K562 (cell line): ENCODE results near the gene ZNF514. TPM values are rescaled to one million over a fixed set of nuclear protein-coding genes. Genes with fewer than 3 reads are reported as not detected.

Experiments
- ATAC-seq: fragments of 200-7000 bp; cut with Tn5 transposase; 3 replicates; pipeline ENCODE4 v1.9.1; 2020; ENCODE audit warnings: moderate library complexity
- BruUV-seq: library from RNA; stranded (reverse); fragments of 400-500 nt; replicated peaks from 2 replicates; lab custom pipeline; 2021; lab: Mats Ljungman, UMichigan
- CTCF ChIA-PET: fragments of 300-600 bp; formaldehyde crosslinking; extraction: SDS; loops from one replicate; lab custom pipeline; 2021; ENCODE audit warnings: low intra/inter-chr PET ratio; lab: Yijun Ruan, JAX
- POLR2A ChIA-PET: fragments of 300-600, 350-650 bp; sonication (Branson Sonifier 250); formaldehyde crosslinking; extraction: SDS; loops from one replicate; lab custom pipeline; 2021; ENCODE audit warnings: antibody characterized with exemption, inconsistent platforms; lab: Yijun Ruan, JAX
- DNase-seq, 4 experiments: peaks; one replicate each; pipeline versions ENCODE4 v3.0.0 to v3.0.0-alpha.2; 2011 to 2018; ENCODE audit warnings: low spot score in 3 of 4, mixed read lengths in 3 of 4; ENCODE audit errors: extremely low read depth in 1 of 4
- FAIRE-seq: peaks from 2 replicates; lab custom pipeline; 2011; peaks lifted over from hg19 to GRCh38; lab: Jason Lieb, UNC
- H2AFZ ChIP-seq: 2 replicates; pipeline ENCODE4 v1.6.0; 2011; ENCODE audit warnings: low read depth, low read length, control low read depth, inconsistent platforms
- H3K27ac ChIP-seq: fragments of 200-600 bp; 3 replicates; pipeline ENCODE4 v1.8.0; 2011; ENCODE audit warnings: low read depth, mild to moderate bottlenecking, control low read depth, inconsistent platforms, low read length, moderate library complexity, mixed read lengths; ENCODE audit errors: extremely low read depth
- H3K27me3 ChIP-seq, 2 experiments: fragments of 300-600 bp in 1 of 2; 2 replicates in 1 of 2; 3 replicates in 1 of 2; pipeline versions ENCODE4 v1.6.0 to v1.8.0; 2011; ENCODE audit warnings: inconsistent platforms in 2 of 2, low read length in 2 of 2, mild to moderate bottlenecking in 1 of 2, mixed read lengths in 1 of 2, moderate library complexity in 1 of 2; ENCODE audit not compliant: control insufficient read depth in 2 of 2, insufficient read depth in 2 of 2
- H3K36me3 ChIP-seq: fragments of 300-600 bp; 3 replicates; pipeline ENCODE4 v1.8.0; 2011; ENCODE audit warnings: mild to moderate bottlenecking, low read length, inconsistent platforms; ENCODE audit not compliant: control insufficient read depth, insufficient read depth
- H3K4me1 ChIP-seq, 2 experiments: fragments of 200-600 bp in 1 of 2; replicated peaks in 1 of 2; 2 replicates in 1 of 2; 3 replicates in 1 of 2; pipeline versions ENCODE4 v1.5.1 to v1.8.0; 2011; ENCODE audit warnings: inconsistent platforms in 2 of 2, low read length in 2 of 2, mild to moderate bottlenecking in 1 of 2, mixed read lengths in 1 of 2, moderate library complexity in 1 of 2; ENCODE audit not compliant: control insufficient read depth in 2 of 2, insufficient read depth in 2 of 2
- H3K4me2 ChIP-seq: 2 replicates; pipeline ENCODE4 v1.6.1; 2011; ENCODE audit warnings: low read length, control low read depth, inconsistent platforms, mixed read lengths; ENCODE audit not compliant: insufficient read depth
- H3K4me3 ChIP-seq: fragments of 200-600 bp; sonication (generic), shearing (Covaris generic); 2 replicates; pipeline ENCODE4 v1.5.1; 2016; ENCODE audit warnings: control low read depth, inconsistent platforms
- H3K79me2 ChIP-seq: fragments of 200-600 bp; 3 replicates; pipeline ENCODE4 v1.8.0; 2011; ENCODE audit warnings: low read length, inconsistent platforms; ENCODE audit not compliant: control insufficient read depth, insufficient read depth
- H3K9ac ChIP-seq, 2 experiments: 2 replicates each; pipeline versions ENCODE4 v1.6.0 to v1.6.1; 2011; ENCODE audit warnings: low read depth in 2 of 2, low read length in 2 of 2, control low read depth in 1 of 2, inconsistent platforms in 1 of 2, mild to moderate bottlenecking in 1 of 2, mixed read lengths in 1 of 2; ENCODE audit not compliant: insufficient read depth in 1 of 2
- H3K9me1 ChIP-seq: one replicate; pipeline ENCODE4 v1.6.0; 2011; ENCODE audit warnings: inconsistent platforms, mild to moderate bottlenecking, low read length, moderate library complexity; ENCODE audit not compliant: control insufficient read depth, insufficient read depth
- H3K9me3 ChIP-seq: replicated peaks from 2 replicates; pipeline ENCODE4 v1.5.1; 2011; ENCODE audit warnings: low read depth, low read length, inconsistent platforms; ENCODE audit not compliant: control insufficient read depth, insufficient read depth
- H4K20me1 ChIP-seq: replicated peaks from 2 replicates; pipeline ENCODE4 v1.6.1; 2011; ENCODE audit warnings: low read length, inconsistent platforms, mixed read lengths; ENCODE audit not compliant: control insufficient read depth, insufficient read depth
- FOXA3 ChIP-seq, 2 experiments: fragments of 450-650 bp in 1 of 2; sonication (generic) in 1 of 2; formaldehyde crosslinking; IDR thresholded peaks in 1 of 2; conservative IDR thresholded peaks in 1 of 2; 2 replicates each; pipeline versions ENCODE4 v1.4.0 to v1.8.0; 2020 to 2022; ENCODE audit warnings: mild to moderate bottlenecking in 2 of 2, missing genetic modification reagents in 1 of 2
- FOXK2 ChIP-seq, 2 experiments: fragments of 450-650 bp; IDR thresholded peaks in 1 of 2; conservative IDR thresholded peaks in 1 of 2; 2 replicates each; pipeline ENCODE4 v1.6.1; 2016; ENCODE audit warnings: low read depth in 2 of 2, mild to moderate bottlenecking in 1 of 2
- HNRNPK ChIP-seq: fragments of 200-400 bp; formaldehyde crosslinking; IDR thresholded peaks from one replicate; pipeline ENCODE4 v1.6.1; 2018; ENCODE audit warnings: mild to moderate bottlenecking, low read depth, low read length; ENCODE audit not compliant: poor library complexity, severe bottlenecking
- MED1 ChIP-seq: sonication (generic); formaldehyde crosslinking; IDR thresholded peaks from 2 replicates; pipeline ENCODE4 v1.8.1; 2023; ENCODE audit warnings: missing genetic modification reagents, borderline replicate concordance
- RAD21 ChIP-seq, 2 experiments: fragments of 250-450 bp in 1 of 2; fragments of 450-650 bp in 1 of 2; sonication (Bioruptor Pico) in 1 of 2; formaldehyde crosslinking in 1 of 2; IDR thresholded peaks in 1 of 2; conservative IDR thresholded peaks in 1 of 2; 2 replicates each; pipeline versions ENCODE4 v1.4.0 to v1.8.0; 2020 to 2022; ENCODE audit warnings: mild to moderate bottlenecking in 2 of 2, moderate library complexity in 1 of 2
- SOX6 ChIP-seq: fragments of 450-650 bp; IDR thresholded peaks from 2 replicates; pipeline ENCODE4 v1.6.1; 2014; ENCODE audit warnings: mild to moderate bottlenecking
- WGBS: fragments of 100-300 bp; shearing (Covaris generic); methylation state at CpG from one replicate; pipeline ENCODE4 v1.1.6; 2016; ENCODE audit warnings: low coverage, mixed read lengths; ENCODE audit not compliant: insufficient coverage; ENCODE audit errors: missing lambda C conversion rate; 5-methylcytosine and 5-hydroxymethylcytosine counted together
- in situ Hi-C: fragments of 300-500 bp; cut with MboI; formaldehyde crosslinking; loops from 4 replicates; pipeline ENCODE4 v1.15.0; 2018; ENCODE audit warnings: inconsistent platforms, mixed read lengths
- intact Hi-C: fragments of 100-400 bp; cut with micrococcal nuclease; formaldehyde crosslinking; loops from 2 replicates; pipeline ENCODE4 v1.14.2; 2022
- polyA plus RNA-seq, 8 experiments: library from polyadenylated mRNA; depleted of rRNA in 4 of 8; stranded (reverse) in 5 of 8; unstranded in 3 of 8; fragments of >200 nt; fragmentation: Nextera tagmentation in 2 of 8; fragmentation: Illumina TruSeq in 1 of 8; extraction: Ambion mirVana in 2 of 8; extraction: Trizol in 1 of 8; gene quantifications; 2 replicates each; pipeline versions ENCODE4 v1.2.1 to v1.2.3, GENCODE V29; 2011 to 2014; ENCODE audit warnings: inconsistent platforms in 1 of 8, missing spikeins in 1 of 8
- total RNA-seq, 7 experiments: library from RNA; depleted of rRNA in 6 of 7; stranded (reverse); fragments of >200 nt in 6 of 7; fragmentation: Illumina TruSeq in 2 of 7; extraction: Trizol in 2 of 7; gene quantifications; 2 replicates each; pipeline versions ENCODE4 v1.2.1 to v1.2.3, GENCODE V29; 2011 to 2021; ENCODE audit warnings: low replicate concordance in 1 of 7

The ZNF514 gene
- total and polyA plus RNA-seq, 9 of the 15 experiments (the other 6 are each of a cell fraction or from before 2014, with no cell fraction given) = 7.5 to 17.7 (median 11.4) TPM

DNA sequence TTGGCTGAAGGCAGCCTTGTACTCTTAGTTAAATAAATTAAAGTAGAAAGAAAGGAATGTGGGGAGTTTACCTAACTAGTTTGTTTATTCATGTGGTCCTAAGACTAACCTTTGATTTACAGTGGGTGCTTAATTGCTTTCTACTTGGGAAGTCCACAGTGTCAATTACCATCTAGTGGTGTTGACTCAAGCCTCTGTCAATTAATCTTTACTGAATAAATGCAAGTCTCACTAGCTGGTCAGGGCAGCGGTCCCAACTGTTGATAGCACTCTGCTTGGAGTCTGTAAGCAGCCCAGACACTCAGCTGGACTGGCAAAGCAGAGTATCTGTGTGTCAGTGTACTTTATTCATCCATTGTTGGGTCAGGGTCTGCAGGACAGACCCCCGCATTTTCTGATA is 15.8 kb downstream of the ZNF514 start:
- no peak overlapping the region for H3K27ac ChIP-seq
- no peaks in the 10 kb centered on the region for H4K20me1 ChIP-seq
- no peak overlapping the region for H3K9ac ChIP-seq
- H3K4me1 ChIP-seq = no peaks in the 10 kb centered on the region
- no peak overlapping the region for H2AFZ ChIP-seq
- no peak overlapping the region for H3K4me2 ChIP-seq
- BruUV-seq = no TSS peak
- TF ChIP-seq HNRNPK (no peak), FOXK2 (conservative IDR thresholded peaks at IDR 0.05 in 1 of 2, IDR thresholded peaks at IDR 0.05 in 1 of 2; ENCODE audit: low read depth in 2 of 2) (no peak), FOXA3 (CRISPR knock-in tag; conservative IDR thresholded peaks at IDR 0.05 in 1 of 2, IDR thresholded peaks at IDR 0.05 in 1 of 2) (peak; percentile 68 to 75; a peak in 3 of 4 replicates), MED1 (CRISPR knock-in tag) (no peak), RAD21 (CRISPR knock-in tag; conservative IDR thresholded peaks at IDR 0.05 in 1 of 2, IDR thresholded peaks at IDR 0.05 in 1 of 2) (no peak)
- no peak for FAIRE-seq
- H3K9me1 ChIP-seq = no peaks in the 10 kb centered on the region
- intact Hi-C loops = no loop called here
- no peak overlapping the region for H3K4me3 ChIP-seq
- DNase-seq = no peak
- ChIA-PET POLR2A (interaction anchor here (0.6 kb wide), 1 partner anchor 22 kb away, joined by 3 read pairs; the partner anchor contains the start of gene ZNF2), CTCF (no interaction called here)
- no peak for ATAC-seq
- no peaks in the 10 kb centered on the region for H3K79me2 ChIP-seq
- in situ Hi-C loops = no loop called here
- H3K36me3 ChIP-seq = no peaks in the 10 kb centered on the region; the same call in 2 of the 3 replicates
- H3K9me3 ChIP-seq = peaks cover 8% of the 10 kb centered on the region
- WGBS = 21% methylated on average over 2 of the region's 2 CpGs
- no peaks in the 10 kb centered on the region for H3K27me3 ChIP-seq

DNA sequence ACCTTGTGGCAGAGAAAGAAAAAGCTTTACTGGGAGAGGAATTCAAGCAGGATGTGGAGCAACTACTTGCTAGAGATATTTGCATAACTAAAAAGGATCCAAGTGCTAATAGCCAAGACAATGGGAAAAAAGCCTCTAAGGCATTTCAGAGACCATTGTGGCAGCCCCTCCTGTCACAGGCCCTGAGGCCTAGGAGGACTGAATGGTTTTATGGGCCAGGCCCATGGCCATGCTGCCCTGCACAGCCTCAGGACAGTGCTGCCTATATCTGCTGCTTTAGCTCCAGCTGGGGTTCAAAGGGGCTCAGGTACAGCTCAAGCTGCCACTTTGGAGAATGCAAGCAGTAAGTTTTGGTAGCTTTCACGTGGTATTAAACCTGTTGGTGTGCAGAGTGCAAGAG is 20.9 kb downstream of the ZNF514 start:
- no peak overlapping the region for H3K27ac ChIP-seq
- no peaks in the 10 kb centered on the region for H3K4me1 ChIP-seq
- TF ChIP-seq SOX6 = no peak
- H3K9ac ChIP-seq = no peak overlapping the region
- in situ Hi-C loops = no loop called here
- FAIRE-seq = no peak
- no peaks in the 10 kb centered on the region for H3K36me3 ChIP-seq
- no TSS peak for BruUV-seq
- CTCF ChIA-PET = no interaction called here
- no peak overlapping the region for H2AFZ ChIP-seq
- intact Hi-C loops = no loop called here
- no peak overlapping the region for H3K4me2 ChIP-seq
- 0 out of 2 replicates have a peak, but pooled peaks cover 3% of the 10 kb centered on the region for H3K9me3 ChIP-seq
- no peak for DNase-seq
- H3K27me3 ChIP-seq = no peaks in the 10 kb centered on the region
- POLR2A ChIA-PET = interaction anchor here (0.9 kb wide), 1 partner anchor 21 kb away, joined by 3 read pairs; the partner anchor contains the start of gene ZNF514
- ATAC-seq = no peak
- H3K9me1 ChIP-seq = no peaks in the 10 kb centered on the region
- 0% methylated on average over 1 of the region's 1 CpG for WGBS
- no peak overlapping the region for H3K4me3 ChIP-seq
- no peaks in the 10 kb centered on the region for H3K79me2 ChIP-seq
- no peaks in the 10 kb centered on the region for H4K20me1 ChIP-seq
